Endothelial cell of umbilical vein (primary cell): ENCODE measurements around the gene FTCDNL1. TPM values are rescaled to one million over a fixed set of nuclear protein-coding genes. Genes with fewer than 3 reads are reported as not detected.

Experiments used
- BruUV-seq: library from RNA; stranded (reverse); fragments of 400-500 nt; replicated peaks from 2 replicates; lab custom pipeline; 2021; lab: Mats Ljungman, UMichigan
- CTCF ChIA-PET: fragments of 300-600, 350-600 bp; sonication (Branson Sonifier 250); formaldehyde crosslinking; loops from one replicate; lab custom pipeline; 2021; ENCODE audit warnings: antibody characterized with exemption, inconsistent platforms; lab: Charles Lee
- POLR2A ChIA-PET: fragments of 300-600, 350-600 bp; sonication (Branson Sonifier 250); formaldehyde crosslinking; loops from one replicate; lab custom pipeline; 2021; ENCODE audit warnings: antibody characterized with exemption, inconsistent platforms; lab: Charles Lee
- DNase-seq: peaks from one replicate; pipeline ENCODE4 v3.0.0-alpha.2; 2011; ENCODE audit warnings: low read depth, low spot score
- FAIRE-seq: peaks from 2 replicates; lab custom pipeline; 2011; peaks lifted over from hg19 to GRCh38; lab: Jason Lieb, UNC
- H2AFZ ChIP-seq: 2 replicates; pipeline ENCODE4 v1.6.0; 2012; ENCODE audit warnings: low read depth, low read length, control low read depth, inconsistent platforms
- H3K27ac ChIP-seq: 2 replicates; pipeline ENCODE4 v1.5.1; 2011; ENCODE audit warnings: low read depth, mild to moderate bottlenecking, control low read depth, low read length, moderate library complexity; ENCODE audit not compliant: insufficient read depth
- H3K27me3 ChIP-seq, 2 experiments: 2 replicates each; pipeline versions ENCODE4 v1.6.0 to v1.6.1; 2011; ENCODE audit warnings: low read length in 2 of 2, mixed read lengths in 1 of 2; ENCODE audit not compliant: control insufficient read depth in 2 of 2, insufficient read depth in 2 of 2
- H3K36me3 ChIP-seq, 2 experiments: 2 replicates in 1 of 2; 3 replicates in 1 of 2; pipeline ENCODE4 v1.5.1; 2011; ENCODE audit warnings: low read length in 2 of 2, mild to moderate bottlenecking in 1 of 2, moderate library complexity in 1 of 2; ENCODE audit not compliant: control insufficient read depth in 2 of 2, insufficient read depth in 2 of 2; ENCODE audit errors: extremely low read depth in 1 of 2
- H3K4me1 ChIP-seq: 3 replicates; pipeline ENCODE4 v1.5.1; 2011; ENCODE audit warnings: mild to moderate bottlenecking, low read length; ENCODE audit not compliant: control insufficient read depth, insufficient read depth; ENCODE audit errors: extremely low read depth
- H3K4me2 ChIP-seq: 2 replicates; pipeline ENCODE4 v1.6.1; 2011; ENCODE audit warnings: low read length, control low read depth, mixed read lengths; ENCODE audit not compliant: insufficient read depth
- H3K4me3 ChIP-seq, 3 experiments: fragments of 200-600 bp in 1 of 3; sonication (generic), shearing (Covaris generic) in 1 of 3; replicated peaks in 1 of 3; 2 replicates each; pipeline ENCODE4 v1.5.1; 2011 to 2016; ENCODE audit warnings: control low read depth in 3 of 3, low read length in 3 of 3, mild to moderate bottlenecking in 2 of 3, inconsistent platforms in 1 of 3, low read depth in 1 of 3, moderate library complexity in 1 of 3; ENCODE audit not compliant: insufficient read depth in 1 of 3
- H3K79me2 ChIP-seq: 2 replicates; pipeline ENCODE4 v1.6.0; 2012; ENCODE audit warnings: low read length, inconsistent platforms; ENCODE audit not compliant: control insufficient read depth, insufficient read depth
- H3K9ac ChIP-seq: replicated peaks from 2 replicates; pipeline ENCODE3; 2011; ENCODE audit warnings: low read length, control low read depth; ENCODE audit not compliant: insufficient read depth; ENCODE audit errors: extremely low read depth
- H3K9me1 ChIP-seq: replicated peaks from 3 replicates; pipeline ENCODE4 v1.6.0; 2011; ENCODE audit warnings: mild to moderate bottlenecking, low read length; ENCODE audit not compliant: control insufficient read depth, insufficient read depth; ENCODE audit errors: extremely low read depth
- H3K9me3 ChIP-seq: replicated peaks from 2 replicates; pipeline ENCODE4 v1.5.1; 2012; ENCODE audit warnings: low read length, inconsistent platforms; ENCODE audit not compliant: control insufficient read depth, insufficient read depth
- H4K20me1 ChIP-seq: replicated peaks from 2 replicates; pipeline ENCODE3; 2011; ENCODE audit warnings: mild to moderate bottlenecking, low read length; ENCODE audit not compliant: control insufficient read depth, insufficient read depth; ENCODE audit errors: extremely low read depth
- CTCF ChIP-seq, 2 donors: IDR thresholded peaks; 1 replicate in 1 of 2; 2 replicates in 1 of 2; pipeline ENCODE4 v1.5.1; 2011; ENCODE audit warnings: low read length in 2 of 2, mild to moderate bottlenecking in 2 of 2, moderate library complexity in 2 of 2, control low read depth in 1 of 2, inconsistent platforms in 1 of 2, low read depth in 1 of 2; ENCODE audit not compliant: insufficient read depth in 1 of 2; ENCODE audit errors: extremely low read depth in 1 of 2
- EZH2 ChIP-seq: IDR thresholded peaks from 2 replicates; pipeline ENCODE4 v1.6.1; 2012; ENCODE audit warnings: borderline replicate concordance, low read depth, mild to moderate bottlenecking, moderate library complexity, low read length, inconsistent platforms; ENCODE audit not compliant: severe bottlenecking
- FOS ChIP-seq: IDR thresholded peaks from 2 replicates; pipeline ENCODE4 v1.6.1; 2011; ENCODE audit warnings: mild to moderate bottlenecking, low read length, moderate library complexity, borderline replicate concordance; ENCODE audit not compliant: insufficient read depth
- GATA2 ChIP-seq: IDR thresholded peaks from 2 replicates; pipeline ENCODE4 v1.7.0; 2011; ENCODE audit warnings: low read depth, mild to moderate bottlenecking, moderate library complexity, mixed read lengths, low read length; ENCODE audit not compliant: insufficient read length, insufficient read depth
- JUN ChIP-seq: IDR thresholded peaks from 2 replicates; pipeline ENCODE4 v1.6.1; 2011; ENCODE audit warnings: borderline replicate concordance, low read depth; ENCODE audit not compliant: insufficient read length, insufficient read depth
- MAX ChIP-seq: IDR thresholded peaks from 2 replicates; pipeline ENCODE4 v1.6.1; 2011; ENCODE audit not compliant: insufficient read depth, insufficient read length
- MYC ChIP-seq: IDR thresholded peaks from one replicate; pipeline ENCODE4 v1.6.1; 2011; ENCODE audit warnings: mild to moderate bottlenecking, low read depth, low read length
- POLR2A ChIP-seq: IDR thresholded peaks from 2 replicates; pipeline ENCODE4 v1.6.1; 2012; ENCODE audit warnings: low read depth, mild to moderate bottlenecking, control low read depth, low read length
- POLR2AphosphoS5 ChIP-seq: IDR thresholded peaks from 2 replicates; pipeline ENCODE4 v1.6.1; 2012; ENCODE audit warnings: low read depth, mild to moderate bottlenecking, control low read depth, low read length, moderate library complexity; ENCODE audit not compliant: insufficient read depth
- dilution Hi-C: fragments of 300-500 bp; cut with MboI; formaldehyde crosslinking; loops from one replicate; pipeline ENCODE4 v1.15.0; 2019; ENCODE audit warnings: low sequenced_read_pairs; ENCODE audit not compliant: extremely low pct_ligation_motif_present
- intact Hi-C: fragments of 100-400 bp; cut with micrococcal nuclease; formaldehyde crosslinking; loops from one replicate; pipeline ENCODE4 v1.10.0; 2022
- polyA plus RNA-seq, 4 experiments: library from polyadenylated mRNA; depleted of rRNA in 3 of 4; stranded (reverse) in 3 of 4; unstranded in 1 of 4; fragments of >200 nt; gene quantifications; 2 replicates each; pipeline versions ENCODE4 v1.2.1 to v1.2.3, GENCODE V29; 2011 to 2012; ENCODE audit warnings: missing spikeins in 1 of 4
- total RNA-seq: library from RNA; stranded (reverse); gene quantifications from 2 replicates; pipeline ENCODE4 v1.2.3, GENCODE V29; 2021

The FTCDNL1 gene
- total and polyA plus RNA-seq, 2 donors (not counting 3 experiments of a cell fraction or from before 2014, with no cell fraction given) = 0.19 to 0.27 TPM

DNA sequence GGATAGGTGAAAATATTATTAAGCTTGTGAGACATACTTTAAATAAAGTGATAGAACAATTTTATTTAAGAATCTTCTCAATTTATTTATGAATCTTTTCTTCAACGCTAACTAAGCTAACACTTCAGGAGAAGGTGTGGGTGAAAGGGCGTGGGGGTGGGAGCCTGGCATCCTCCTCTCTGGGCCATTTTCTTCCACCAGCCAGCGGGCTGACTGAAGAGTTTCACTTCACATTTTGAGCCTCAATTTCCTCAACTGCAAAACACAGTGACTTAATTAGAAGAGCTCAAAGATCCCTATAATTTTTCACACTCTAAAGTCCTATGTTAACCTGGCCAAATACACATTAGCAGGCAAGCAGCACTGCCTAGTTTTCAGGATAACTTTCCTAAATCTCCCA, 94.8 kb downstream of the FTCDNL1 start:
- Histone ChIP-seq H3K79me2 (no peaks in the 10 kb centered on the region), H3K36me3 (no peaks in the 10 kb centered on the region), H3K9me1 (no peaks in the 10 kb centered on the region), H3K27me3 (no peaks in the 10 kb centered on the region), H2AFZ (no peak overlapping the region), H3K9ac (no peak overlapping the region), H3K27ac (no peak overlapping the region), H3K4me1 (no peaks in the 10 kb centered on the region), H3K9me3 (no peaks in the 10 kb centered on the region), H3K4me2 (no peak overlapping the region), H4K20me1 (no peaks in the 10 kb centered on the region), H3K4me3 (no peak overlapping the region)
- no peak for FAIRE-seq
- POLR2A ChIA-PET = no interaction called here
- no TSS peak for BruUV-seq
- TF ChIP-seq CTCF (IDR thresholded peaks at IDR 0.05; ENCODE audit: extremely low read depth in 1 of 2, insufficient read depth in 1 of 2, low read depth in 1 of 2, low read length in 2 of 2) (no peak), MYC (no peak), POLR2AphosphoS5 (no peak), EZH2 (no peak), FOS (no peak), JUN (no peak), MAX (no peak), POLR2A (no peak), GATA2 (no peak)
- DNase-seq = no peak
- dilution Hi-C loops (no loop called here), intact Hi-C loops (no loop called here)
- CTCF ChIA-PET = interaction anchor here (1.4 kb wide), 1 partner anchor 15 kb away, joined by 3 read pairs; no protein-coding TSS in a partner anchor
